HG03521 (cell line): ENCODE measurements around the gene CTSW.

Experiments
- ATAC-seq: cut with Tn5 transposase; IDR thresholded peaks from one replicate; pipeline ENCODE4 v1.9.1; 2021; ENCODE audit warnings: mild to moderate bottlenecking, moderate library complexity; ENCODE audit not compliant: unreplicated experiment

Gene CTSW

DNA sequence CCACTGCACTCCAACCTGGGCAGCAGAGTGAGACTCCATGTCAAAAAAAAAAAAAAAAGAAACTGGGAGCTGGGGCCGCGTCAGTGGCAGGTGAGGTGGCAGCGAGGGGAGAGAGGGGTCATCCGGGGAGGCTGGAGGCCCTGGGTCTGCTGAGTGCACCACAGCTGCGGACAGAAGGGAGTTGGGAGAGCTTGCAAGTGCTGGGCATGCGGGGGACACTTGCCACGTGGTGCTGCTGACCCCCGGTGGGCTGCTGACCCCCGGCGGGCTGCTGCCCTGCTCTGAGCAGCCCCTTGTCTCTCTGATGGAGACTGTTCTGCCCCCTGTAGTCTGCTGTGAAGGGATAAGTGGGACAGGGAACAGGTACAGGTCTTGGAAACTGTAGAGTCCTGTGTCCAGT lies 42.2 kb downstream of the CTSW start:
- no peak for ATAC-seq

DNA sequence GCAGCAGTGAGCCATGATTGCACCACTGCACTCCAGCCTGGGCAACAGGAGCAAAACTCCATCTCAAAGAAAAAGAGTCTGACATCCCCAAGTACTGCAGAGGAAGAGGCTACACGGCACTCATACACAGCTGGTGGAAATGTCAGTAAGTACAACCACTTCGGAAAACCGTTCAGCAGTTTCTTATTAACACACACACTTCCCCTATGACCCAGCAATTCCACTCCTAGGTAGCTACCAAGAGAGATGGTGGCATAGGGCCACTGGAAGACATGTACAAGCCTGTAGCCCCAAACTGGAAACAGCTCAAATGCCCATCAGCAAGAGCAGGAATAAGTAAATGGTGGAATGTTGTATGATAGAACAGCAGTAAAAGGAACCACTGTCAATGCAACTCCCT lies 42.9 kb downstream of the CTSW start:
- no peak for ATAC-seq

DNA sequence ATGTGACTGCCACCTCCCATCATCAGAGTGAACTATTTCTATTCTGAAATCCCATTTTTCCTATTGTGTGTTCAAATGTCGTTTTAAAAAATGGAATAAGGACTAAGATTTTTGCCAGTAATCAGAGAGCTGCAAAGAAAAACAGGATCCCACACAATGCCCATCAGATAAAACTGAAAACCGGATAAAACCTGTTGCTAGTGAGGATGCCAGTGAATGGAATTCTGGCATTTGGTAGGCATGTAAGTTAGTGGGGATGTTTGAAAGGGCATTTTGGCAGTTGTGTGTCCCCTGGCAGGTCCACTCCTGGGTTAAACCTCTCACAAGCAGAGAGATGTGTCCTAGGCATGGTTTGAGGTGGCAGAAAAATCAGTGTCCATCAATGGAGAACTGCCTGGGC lies 45.8 kb downstream of the CTSW start:
- ATAC-seq = no peak

DNA sequence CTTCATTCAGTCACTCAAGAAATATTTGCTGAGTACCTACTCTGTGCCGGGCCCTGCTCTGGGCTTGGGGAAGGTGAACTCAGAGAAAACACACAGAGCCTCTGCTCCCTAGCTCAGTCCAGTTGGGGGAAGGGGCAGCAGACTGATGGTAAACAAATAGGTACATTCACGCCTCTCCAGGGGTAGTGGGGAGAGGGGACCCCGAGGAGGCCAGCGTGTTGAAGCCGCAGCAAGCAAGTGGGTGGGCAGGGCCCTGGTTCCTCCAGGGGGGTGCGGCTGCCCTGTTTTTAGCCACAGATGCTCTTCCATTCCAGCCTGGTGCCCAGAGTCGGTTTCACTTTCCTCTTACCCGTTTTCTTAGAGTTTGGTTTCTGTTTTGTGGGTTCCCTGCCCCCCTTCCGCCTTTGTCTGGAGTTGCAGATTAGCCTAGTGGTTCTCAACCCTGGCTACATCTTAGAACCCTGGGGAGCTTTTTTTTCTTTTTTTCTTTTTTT lies 48.3 kb downstream of the CTSW start:
- ATAC-seq = peak; percentile 70

DNA sequence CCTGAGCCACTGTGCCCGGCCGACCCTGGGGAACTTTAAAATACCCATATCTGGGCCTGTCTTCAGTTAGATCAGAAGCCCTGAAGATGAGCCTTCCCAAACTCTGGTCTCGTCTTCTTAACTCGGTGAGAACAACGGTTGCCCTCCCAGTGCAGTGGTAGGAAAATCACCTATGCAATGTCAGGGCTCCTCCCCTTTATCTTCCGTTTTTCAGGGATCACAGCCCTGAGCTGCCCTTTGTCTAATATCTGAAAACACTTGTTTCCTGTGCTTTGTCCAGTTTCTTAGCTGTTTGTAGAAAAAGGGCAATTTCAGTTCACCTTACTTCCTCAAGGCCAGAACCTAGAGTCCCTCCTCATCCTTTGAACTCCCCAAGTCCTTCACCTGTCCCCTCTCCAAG lies 49.0 kb downstream of the CTSW start:
- ATAC-seq = no peak

DNA sequence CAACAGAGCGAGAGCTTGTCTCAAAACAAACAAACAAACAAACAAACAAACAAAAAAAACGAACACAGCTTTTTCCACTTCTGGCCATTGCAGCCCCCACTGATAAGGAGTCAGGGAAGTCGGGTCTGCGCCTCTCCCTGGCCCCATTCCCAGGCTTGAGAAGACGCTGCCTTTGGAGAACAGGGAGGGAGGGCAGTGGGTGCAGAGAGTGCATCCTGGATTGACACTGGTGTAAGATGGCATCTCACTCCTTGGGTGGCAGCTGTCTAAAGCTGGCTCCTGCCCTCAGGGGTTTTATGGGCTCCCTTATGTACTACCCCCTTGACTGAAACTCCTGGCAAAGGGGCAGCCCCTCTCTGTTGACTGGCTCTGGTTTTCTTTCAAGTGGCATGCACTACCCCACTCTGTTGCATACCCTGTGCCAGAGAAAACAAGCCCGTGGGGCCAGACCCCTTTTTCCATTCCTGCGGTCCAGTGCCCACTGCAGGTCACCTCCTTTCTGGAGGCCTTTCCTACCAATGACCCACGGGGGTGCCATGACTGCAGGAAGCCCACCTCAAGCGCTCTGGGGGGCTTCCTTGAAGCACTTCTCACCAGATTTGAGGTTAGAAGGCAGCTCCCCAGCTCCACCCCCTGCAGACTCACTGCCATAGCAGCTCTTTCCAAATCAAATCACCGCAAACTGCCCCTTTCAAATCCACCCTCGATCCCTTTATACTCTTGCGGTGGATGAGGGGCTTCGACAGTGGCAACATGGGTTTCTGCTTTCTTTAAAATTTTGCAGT lies 52.3 kb downstream of the CTSW start:
- ATAC-seq = no peak

DNA sequence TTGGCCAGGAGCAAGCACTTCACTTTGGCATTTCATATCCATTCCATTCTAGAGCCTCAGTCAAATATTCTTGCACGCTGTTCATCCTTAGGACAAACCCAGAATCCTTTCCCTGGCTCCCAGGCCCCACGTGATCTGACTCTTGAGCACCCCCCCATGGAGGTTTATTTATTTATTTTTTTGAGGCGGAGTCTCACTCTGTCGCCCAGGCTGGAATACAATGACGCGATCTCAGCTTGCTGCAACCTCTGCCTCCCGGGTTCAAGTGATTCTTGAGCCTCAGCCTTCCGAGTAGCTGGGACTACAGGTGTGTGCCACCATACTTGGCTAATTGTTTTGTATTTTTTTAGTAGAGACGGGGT lies 52.9 kb downstream of the CTSW start:
- ATAC-seq = no peak
